HG03457 (cell line): ENCODE measurements around the gene REEP6.
"Not testable (repeated sequence)": the region's sequence is repeated elsewhere in the genome, so short reads cannot be mapped to it uniquely, and the experiment has no call there.

Experiments used
- ATAC-seq: cut with Tn5 transposase; IDR thresholded peaks from one replicate; pipeline ENCODE4 v1.9.1; 2021; ENCODE audit warnings: moderate number of reproducible peaks; ENCODE audit not compliant: unreplicated experiment

The REEP6 gene

DNA sequence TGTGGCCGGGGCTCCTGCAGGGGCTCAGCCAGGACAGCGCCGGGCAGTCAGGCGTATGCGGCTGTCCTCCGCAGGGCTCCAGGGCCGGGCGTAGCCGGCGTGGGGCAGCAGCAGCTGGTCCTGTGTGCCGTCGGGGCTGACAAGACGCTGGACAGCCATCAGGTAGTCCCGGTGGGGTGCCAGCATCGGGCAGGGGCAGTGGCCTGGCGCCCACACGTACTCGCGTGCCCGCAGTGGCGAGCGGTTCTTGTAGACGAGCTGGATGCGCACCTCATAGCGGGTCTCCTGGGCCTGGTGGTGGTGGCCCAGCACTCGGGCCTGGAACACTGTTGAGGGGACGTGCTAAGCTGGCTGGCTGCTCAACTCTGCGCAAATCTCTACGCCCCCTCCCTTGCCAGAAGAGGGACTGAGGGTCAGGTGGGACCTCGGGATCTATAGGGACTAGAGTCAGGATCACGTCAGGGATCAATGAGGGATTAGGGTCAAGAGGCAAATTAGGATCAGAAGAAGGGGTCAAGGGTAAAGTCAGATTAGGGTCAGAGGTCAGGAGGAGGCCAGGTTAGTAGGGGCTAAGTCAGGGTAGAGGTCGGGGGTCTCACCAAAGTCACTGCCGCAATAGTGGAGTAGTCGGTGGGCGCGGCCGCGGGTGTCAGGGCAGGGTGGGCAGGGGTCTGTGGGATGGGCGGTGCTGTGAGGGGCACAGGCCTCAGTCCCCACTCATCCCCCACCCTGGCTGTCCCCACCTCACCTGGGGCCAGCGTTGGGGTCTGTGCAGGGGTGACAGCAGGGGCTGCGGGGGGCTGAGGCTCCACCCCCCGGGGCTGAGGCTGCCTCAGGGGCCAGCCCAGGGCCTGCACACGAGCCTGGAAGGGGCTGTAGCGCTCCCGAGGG, 15.3 kb downstream of the REEP6 start:
- ATAC-seq = no peak

DNA sequence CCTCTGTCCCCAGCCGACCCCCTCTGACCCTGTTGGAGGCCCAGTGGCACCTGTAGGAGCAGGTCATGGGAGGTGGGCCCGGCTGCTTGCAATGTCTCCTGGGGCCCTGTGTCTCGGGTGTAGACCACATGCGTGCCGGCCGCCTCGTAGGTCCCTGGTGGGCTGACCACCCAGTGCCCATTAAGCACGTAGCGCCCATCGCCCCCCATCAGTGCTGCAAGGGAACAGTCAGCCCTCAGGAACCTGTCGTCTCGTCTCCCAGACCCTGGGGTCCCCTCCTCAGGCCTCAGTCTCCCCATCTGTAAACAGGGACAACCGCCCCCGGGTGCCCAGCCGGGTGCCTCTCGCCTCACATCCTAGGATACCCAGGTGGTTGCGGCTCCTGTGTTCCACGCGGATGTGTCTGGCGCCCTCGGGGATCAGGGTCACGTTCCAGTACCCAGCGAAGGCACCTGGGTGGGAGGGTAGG, 16.2 kb downstream of the REEP6 start:
- ATAC-seq = no peak

DNA sequence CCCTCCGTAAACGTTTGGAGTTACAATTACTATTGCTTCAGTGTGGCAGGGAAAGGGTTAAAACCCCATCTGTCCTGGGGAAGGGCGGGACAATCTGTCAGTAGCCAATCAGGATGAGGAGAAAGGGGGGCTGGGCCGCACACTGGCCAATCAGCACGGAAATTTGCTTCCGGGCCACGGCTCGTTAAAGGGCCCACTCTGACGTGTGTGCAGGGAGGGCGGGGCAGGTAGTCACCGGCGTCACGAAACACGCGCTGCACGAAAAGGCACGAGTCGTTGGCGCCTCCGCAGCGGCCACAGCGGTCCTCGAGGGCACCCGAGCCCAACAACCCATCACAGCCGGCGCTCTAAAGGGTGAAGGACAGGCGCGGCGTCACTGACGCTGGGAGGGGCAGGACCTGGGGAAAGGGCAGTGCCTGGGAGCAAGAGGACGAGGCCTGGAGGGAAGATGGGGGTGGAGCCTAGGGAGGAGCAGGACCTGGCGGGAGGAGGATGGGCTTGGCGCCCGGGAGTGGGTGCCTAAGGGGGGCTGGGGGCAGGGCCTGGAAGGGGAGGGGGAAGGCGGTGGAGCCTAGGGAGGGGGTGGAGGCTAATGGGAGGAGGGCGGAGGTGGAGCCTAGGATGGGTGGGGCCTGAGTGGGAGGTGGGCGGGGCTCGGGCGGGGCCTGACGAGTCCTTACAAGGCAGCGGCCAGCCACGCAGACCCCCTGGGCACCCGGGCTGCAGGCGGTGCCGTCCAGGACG, 17.0 kb downstream of the REEP6 start:
- no peak for ATAC-seq

DNA sequence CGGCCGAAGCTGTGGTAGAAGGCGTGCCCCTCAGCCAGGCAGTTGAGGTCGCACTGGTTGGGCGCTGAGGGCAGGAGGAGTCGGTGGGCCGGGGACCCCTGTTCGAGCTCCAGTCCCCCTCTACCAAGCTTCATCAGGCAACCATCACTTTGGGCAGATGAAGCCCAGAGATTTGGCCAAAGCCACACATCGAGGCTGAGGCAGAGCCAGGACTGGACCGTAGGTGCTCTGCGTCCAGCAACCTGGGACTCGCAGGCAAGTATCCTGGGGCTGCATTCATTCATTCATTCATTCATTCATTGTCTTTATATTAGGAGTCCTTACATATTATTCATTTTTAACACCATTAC, 17.5 kb downstream of the REEP6 start:
- ATAC-seq = no peak

DNA sequence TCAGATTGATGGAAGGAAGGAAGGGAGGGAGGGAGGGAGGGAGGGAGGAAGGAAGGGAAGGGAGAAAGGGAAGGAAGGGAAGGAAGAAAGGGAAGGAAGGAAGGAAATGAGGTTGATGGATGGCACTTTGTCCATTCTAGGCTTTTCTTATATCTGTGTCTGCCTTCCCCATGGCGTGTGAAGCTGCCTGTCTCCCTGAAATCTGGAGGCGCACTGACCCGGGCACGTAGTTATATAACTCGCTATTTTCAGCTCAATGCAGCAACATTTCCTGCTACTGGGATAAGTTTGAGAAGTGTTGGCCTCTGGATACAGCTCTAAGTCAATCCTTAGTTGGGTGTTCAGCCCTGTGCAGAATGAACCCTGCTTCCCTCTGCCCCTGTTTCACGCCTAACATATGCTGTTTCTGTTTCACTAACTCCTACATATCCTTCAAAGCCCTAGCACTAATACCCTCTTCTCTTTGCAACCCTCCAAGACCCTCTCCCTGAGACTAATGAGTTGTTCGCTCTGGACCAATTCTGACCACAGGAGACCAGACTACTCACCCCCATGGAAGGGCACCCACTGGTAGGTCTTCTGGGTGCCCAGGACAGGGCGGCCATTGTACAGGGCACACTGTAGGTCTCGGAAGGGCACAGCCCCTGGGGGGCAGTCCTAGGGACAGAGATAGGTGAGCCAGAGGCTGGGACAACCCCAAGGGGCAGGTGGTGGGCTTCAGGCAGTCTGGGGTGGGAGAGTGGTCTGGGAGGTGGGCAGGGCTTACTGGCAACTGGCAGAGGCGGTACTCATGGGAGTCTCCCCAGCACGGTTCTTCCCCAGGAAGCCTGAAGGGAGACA, 18.8 kb downstream of the REEP6 start:
- no peak for ATAC-seq

DNA sequence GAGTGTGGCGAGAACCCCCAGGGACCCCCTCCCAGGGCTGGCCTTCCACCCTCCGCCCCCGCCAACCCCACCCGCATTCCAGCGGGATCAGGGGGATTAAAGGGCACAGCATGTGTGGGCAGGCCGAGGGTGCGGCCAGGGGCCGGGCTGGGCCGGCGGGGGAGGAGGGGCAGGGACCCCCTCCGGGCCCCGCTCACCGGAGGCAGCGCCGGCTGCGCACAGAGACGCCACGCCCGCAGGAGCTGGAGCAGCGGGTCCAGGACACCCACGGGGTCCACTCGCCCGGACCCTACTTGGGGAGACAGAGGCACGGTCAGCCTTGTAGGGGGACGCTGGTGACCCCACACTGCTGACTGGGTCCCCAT, 19.4 kb downstream of the REEP6 start:
- no peak for ATAC-seq

DNA sequence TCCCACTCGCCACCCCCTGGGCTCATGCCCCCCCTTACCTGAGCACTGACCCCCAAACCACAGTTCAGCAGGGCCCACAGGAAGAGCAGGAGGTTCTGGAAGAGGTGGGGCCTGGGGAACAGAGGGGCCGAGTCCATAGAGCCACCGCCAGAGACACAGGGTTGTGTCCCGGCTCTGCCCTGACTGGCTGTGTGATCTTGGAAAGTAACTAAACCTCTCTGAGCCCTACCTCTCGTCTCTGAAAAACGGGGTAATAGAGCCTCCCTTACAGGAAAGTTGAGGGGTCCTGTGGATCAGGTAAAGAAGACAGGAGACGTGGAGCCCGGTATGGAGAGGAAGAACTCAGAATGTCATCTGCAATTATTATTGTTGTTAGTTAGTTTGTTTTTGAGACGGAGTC, 19.8 kb downstream of the REEP6 start:
- ATAC-seq = no peak

DNA sequence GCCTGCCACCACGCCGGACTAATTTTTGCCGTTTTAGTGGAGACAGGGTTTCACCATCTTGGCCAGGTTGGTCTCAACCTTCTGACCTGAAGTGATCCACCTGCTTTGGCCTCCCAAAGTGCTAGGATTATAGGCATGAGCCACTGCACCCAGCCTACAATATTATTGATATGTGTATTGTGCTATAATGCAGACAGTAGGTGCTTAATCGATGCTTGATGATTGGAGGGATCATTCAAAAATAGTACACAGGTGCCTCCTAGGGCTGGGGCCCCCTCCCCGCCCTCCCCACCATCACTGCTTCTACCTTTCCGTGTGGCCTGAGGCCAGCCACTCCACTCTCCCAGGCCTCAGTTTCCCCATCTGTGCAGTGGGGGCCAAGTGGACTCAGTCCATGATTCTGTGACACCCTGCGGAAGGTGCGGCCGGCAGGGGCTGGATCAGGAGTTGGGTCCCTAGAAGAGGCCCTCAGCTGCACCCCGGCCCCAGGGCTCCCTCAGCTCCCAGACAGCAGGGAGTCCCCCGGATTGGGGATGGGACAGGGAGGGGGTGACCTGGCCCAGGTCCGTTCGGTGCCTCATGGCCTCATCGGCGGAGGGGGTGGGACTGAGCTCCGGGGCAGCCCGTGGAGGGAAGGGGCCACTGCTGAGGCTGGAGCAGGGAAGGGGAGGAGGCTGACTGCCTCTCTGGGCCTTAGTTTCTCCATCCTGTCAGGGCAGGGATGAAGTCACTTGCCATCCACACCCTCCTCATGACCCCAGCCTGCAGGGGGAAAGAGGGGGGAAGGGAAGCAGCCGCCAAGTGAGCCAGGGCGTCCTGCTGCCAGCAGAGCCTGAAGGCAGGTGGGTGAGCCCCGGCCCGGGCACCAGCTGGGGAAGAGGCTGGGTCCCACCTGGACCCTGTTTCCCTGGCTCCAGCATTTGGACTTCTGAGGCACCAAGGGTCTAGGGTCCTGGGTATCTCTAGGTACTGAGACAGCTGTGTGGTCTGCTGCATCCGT, 20.6 kb downstream of the REEP6 start:
- no peak for ATAC-seq

DNA sequence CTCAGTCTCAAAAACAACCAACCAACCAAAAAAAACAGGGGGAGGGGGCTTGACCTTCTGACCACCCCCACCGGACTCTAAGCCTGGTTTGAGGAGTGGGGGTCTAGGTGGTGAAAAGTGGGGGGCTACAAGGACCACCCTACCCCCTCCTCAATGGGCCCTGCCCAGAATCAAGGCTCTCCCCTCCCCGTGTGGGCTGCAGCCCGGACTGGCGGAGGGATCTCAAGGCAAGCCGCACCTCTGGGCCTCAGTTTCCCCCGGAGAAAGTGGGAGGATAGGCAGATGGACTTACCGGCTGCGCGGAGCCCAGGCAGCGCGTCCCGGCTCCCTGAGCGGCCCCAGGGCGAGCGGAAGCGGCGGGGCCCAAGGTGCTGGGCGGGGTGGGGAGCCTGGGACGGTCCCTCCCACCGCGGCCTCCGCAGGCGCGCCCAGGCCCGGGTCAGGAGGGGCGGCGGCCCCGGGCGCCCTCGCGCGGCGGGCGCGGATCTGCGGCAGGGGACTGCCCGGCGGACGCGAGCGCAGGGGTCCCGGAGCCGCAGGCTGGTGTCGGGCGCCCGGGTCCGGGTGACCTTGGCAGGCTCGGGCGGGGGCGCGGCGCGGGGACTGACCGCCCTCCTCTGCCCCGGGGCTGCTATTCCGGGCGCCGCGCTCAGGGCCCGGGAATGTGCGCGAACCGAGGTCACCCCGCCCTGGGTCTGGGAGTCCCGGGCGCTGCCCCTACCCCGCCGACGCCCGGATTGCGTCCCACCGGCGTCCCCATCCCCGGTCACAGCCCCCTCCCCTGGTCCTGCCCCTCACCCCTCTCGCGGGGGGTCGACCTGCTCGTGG, 21.9 kb downstream of the REEP6 start, which contains the start of gene ADAMTSL5:
ADAMTSL5 (minus strand) TSS at position 349 of the 828 bp plus-strand sequence. CDS start 2,076 bp downstream, outside the sequence.
- ATAC-seq = no peak

DNA sequence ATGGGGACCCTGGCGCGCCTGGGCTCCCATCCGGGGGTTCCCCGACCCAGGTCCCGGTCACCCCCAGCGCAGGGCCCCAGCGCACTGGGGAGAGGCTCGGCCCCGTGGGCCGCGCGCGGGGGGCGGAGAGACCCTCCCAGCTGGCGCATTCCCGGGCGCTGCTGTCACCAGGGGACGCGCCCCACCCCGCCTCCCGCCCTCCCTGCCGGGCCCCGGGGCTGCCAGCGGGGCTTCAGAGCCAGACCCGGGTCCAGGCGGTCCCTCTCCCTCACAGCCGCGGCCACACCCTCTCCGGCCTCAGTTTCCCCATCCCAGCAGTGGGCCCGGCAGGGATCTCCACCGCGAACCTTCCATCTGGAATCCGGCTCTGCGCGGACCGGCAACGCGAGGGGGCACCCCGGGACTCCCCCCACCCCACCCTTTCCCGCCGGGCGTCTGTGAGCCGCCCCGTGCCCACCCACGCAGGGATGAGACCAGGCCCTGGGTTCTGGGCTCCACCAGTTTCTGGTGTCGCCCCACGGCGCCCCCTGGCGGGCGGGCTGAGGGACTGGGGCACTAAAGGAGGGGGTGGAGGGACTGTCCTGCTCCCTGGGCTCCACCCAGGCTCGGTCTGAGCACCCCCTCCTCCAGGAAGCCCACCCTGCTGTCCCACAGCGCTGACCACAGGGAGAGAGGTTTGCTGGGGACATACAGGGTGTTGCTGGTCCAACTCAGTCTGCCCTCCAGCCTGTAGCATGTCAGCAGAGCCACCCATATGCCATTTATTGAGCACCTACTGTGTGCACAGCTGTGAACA, 22.7 kb downstream of the REEP6 start:
- no peak for ATAC-seq

DNA sequence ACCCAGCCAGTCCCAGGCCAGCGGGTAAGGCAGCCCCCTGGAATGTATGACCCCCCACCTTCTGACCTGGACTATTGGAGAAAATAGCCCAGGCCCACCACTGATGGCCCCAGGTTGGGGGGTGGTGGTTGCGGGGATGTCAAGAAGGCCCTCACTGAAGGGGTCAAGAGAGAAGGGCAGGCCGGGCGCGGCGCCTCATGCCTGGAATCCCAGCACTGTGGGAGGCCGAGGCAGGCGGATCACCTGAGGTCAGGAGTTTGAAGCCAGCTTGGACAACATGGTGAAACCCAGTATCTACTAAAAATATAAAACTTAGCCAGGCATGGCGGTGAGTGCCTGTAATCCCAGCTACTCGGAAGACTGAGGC, 23.3 kb downstream of the REEP6 start:
- ATAC-seq = no peak

DNA sequence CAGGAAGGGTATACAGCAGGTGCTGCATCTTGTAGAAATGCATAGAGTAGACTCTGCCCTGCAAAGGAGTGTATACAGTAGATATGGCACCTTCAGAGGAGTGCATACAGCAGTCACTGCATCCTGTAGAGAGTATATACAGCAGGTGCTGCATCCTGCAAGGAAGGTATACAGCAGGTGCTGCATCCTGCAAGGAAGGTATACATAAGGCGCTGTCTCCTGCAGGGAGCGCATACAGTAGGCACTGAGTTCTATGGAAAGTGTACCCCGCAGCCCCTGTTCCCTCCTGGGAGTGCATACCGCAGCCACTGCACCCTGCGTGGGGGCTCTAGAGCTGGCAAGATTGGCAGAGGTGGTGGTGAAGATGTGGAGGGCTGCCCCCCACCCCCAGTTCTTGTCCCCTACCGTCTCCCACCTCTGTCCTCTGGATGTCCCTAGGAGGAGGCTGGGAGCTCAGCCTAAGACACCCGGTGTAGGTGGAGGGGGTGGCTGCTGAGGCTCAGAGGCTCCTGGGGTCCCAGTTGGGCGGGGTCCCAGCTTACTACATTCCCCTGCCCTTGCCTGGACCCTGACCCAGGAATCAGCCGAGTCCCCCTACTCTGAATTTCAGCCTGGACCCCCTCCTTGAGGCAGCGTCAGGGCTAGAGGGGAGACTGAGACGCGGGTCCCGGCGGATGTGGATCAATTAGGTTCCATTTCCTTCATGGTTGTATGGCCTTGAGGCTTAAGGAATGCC, 24.2 kb downstream of the REEP6 start:
- ATAC-seq = no peak

DNA sequence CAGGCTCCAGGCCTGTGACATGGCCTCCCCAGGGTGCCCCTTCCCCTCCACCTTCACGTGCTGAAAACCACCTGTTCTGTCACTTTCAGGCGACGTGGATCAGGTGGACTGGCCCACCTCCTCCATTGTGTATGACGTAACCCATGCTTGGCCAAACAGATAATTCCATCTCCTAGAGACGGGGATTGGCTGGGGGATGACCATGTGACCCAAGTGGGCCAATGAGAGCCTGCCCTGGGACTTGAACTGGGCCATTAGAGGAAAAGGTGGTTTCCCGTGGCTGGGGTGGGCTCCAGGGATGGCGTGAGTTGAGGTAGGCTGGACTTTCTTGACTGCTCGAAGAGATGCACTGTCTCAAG, 25.4 kb downstream of the REEP6 start:
- ATAC-seq = no peak

DNA sequence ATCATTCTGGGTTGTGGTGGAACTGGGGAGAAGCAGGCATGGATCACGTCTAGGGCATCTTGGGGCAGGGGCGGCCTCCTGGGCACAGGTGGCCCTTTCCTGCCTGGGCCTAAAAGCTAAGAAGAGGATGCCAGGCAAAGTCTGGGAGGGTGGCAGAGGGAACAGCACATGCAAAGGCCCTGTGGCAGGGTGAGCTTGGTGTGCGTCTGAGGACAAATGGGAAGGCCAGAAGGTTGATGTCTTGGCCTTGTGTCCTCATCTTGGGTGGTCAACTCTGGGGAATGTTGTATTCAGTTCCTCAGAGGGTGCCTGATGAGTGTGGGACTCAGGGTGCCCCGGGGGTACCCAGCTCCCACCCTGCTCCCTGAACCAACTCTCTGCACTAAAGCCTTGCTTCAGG, 27.5 kb downstream of the REEP6 start:
- no peak for ATAC-seq

DNA sequence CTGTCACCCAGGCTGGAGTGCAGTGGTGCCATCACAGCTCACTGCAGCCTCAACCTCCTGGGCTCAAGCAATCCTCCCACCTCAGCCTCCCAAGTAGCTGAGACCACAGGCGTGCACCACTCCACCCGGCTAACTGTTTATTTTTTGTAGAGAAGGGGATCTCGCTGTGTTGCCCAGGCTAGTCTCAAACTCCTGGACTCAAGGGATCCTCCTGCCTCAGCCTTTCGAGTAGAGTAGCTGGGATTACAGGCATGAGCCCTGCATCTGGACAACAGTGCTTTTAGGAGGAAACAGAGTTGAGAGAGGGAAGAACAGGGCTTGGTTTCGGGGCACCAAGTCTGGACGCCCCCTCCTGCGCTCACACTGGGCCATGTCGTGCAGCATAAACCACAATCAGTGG, 28.8 kb downstream of the REEP6 start:
- not testable (repeated sequence) for ATAC-seq

DNA sequence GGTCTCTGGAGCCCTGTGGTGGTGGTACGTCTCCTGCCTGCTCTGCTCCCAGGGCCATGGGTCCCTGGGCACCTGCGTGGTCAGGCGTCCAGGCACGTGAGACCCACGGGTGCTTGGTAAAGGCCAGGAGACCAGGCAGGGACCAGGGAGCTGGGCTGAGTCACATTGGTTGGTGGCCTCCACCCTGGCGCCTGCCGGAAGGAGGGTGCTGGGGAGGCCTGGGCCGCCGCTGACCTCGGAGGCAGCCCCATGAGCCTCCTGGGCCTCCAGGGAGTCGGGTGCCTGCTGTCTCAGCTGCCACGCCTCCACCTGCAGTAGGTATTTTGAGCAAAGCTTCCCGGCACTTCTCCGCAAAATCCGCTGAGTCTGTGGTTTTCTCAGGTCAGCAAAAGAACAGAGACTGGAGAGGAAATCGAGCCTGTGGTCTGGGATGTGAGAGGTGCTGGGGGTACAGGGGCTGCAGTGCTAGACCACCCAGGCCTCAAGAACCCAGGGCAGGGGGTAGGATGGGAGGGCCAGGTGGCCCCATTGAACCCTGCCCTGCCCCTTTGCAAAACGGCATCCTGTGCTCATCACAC, 29.3 kb downstream of the REEP6 start:
- no peak for ATAC-seq

DNA sequence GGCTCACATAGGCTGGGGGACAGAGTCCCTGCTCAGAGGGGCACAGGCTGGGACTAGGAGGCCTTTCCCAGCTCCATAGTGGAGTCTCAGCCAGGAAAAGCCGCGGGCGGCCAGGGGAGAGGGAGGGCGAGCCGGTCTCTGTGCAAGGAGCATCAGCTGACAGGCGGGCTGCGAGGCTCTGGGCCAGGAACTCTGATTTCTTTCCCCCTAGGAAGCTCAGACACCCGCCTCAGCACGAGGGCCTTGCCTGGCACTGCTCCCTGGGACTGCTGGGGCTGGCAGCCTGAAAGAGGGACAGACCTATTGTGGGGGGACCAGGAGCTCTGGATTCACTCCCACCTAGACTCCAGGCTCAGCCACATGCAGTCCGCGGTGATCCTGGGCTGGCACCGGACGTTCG, 30.7 kb downstream of the REEP6 start:
- no peak for ATAC-seq

DNA sequence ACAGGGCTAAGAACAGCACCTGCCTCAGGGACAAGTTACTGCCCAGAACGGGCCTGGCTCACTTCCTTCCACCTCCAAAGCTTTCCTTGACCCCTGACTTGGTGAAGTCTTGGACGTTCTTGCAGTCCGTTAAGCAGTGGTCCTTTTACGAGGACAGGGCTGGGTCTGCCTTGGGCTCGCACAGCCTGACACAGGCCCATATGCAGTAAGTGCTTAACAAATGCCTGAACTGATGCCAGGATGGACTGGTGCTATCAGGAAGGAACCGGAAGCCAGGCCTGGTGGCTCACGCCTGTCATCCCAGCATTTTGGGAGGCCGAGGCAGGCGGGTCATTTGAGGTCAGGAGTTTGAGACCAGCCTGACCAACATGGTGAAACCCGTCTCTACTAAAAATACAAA, 31.1 kb downstream of the REEP6 start:
- ATAC-seq = no peak
